Gastroesophageal sphincter (tissue), 4 donors: ENCODE results near the gene THBS3. TPM values are rescaled to one million over a fixed set of nuclear protein-coding genes. Genes with fewer than 3 reads are reported as not detected.

Experiments used
- ATAC-seq: fragments of 150-250 bp; one replicate; pipeline ENCODE4 v1.9.1; 2016; ENCODE audit warnings: mild to moderate bottlenecking, moderate library complexity
- H3K27ac ChIP-seq, 4 donors: fragments of 200-600 bp; sonication (generic) in 3 of 4; 1 replicate in 3 of 4; 2 replicates in 1 of 4; pipeline ENCODE4 v1.5.1; 2016 to 2019
- H3K27me3 ChIP-seq: fragments of 200-600 bp; sonication (generic); one replicate; pipeline ENCODE4 v1.5.1; 2019
- H3K36me3 ChIP-seq, 2 donors: fragments of 200-600 bp; sonication (generic); one replicate each; pipeline ENCODE4 v1.5.1; 2019; ENCODE audit warnings: control low read depth in 1 of 2
- H3K4me1 ChIP-seq, 3 donors: fragments of 200-600 bp; sonication (generic); 1 replicate in 2 of 3; 2 replicates in 1 of 3; pipeline ENCODE4 v1.5.1; 2016 to 2019; ENCODE audit warnings: control low read depth in 2 of 3
- H3K4me3 ChIP-seq, 2 donors: fragments of 200-600 bp; sonication (generic); one replicate each; pipeline ENCODE4 v1.5.1; 2019; ENCODE audit warnings: mild to moderate bottlenecking in 1 of 2, moderate library complexity in 1 of 2
- H3K9me3 ChIP-seq, 3 donors: fragments of 200-600 bp; sonication (generic); one replicate each; pipeline ENCODE4 v1.5.1; 2017 to 2019; ENCODE audit warnings: control low read depth in 2 of 3
- EP300 ChIP-seq: sonication (generic); formaldehyde crosslinking; IDR thresholded peaks from one replicate; pipeline ENCODE4 v1.6.1; 2017; ENCODE audit warnings: antibody characterized with exemption, mild to moderate bottlenecking
- POLR2A ChIP-seq, 2 donors: fragments of 450-650 bp; IDR thresholded peaks; one replicate each; pipeline ENCODE4 v1.6.1; 2017; ENCODE audit warnings: antibody characterized with exemption in 2 of 2, mild to moderate bottlenecking in 2 of 2, moderate library complexity in 1 of 2
- POLR2AphosphoS5 ChIP-seq: sonication (generic); formaldehyde crosslinking; IDR thresholded peaks from one replicate; pipeline ENCODE4 v1.6.1; 2017; ENCODE audit warnings: antibody characterized with exemption
- WGBS, 2 donors: methylation state at CpG; one replicate each; pipeline ENCODE4 v1.1.5; 2018; ENCODE audit warnings: low coverage in 1 of 2; 5-methylcytosine and 5-hydroxymethylcytosine counted together
- total RNA-seq, 4 donors: library from RNA; depleted of rRNA; stranded (reverse); fragments of >200 nt; gene quantifications; one replicate each; pipeline ENCODE4 v1.1.0, GENCODE V29; 2016
- TF ChIP-seq, protein P1 (sequence below), 4 experiments: fragments of 200-600 bp in 2 of 4; fragments of 450-650 bp in 2 of 4; sonication (generic) in 1 of 4; IDR thresholded peaks; one replicate each; pipeline ENCODE4 v1.5.1; 2017 to 2019; ENCODE audit warnings: antibody characterized with exemption in 4 of 4, mild to moderate bottlenecking in 2 of 4, moderate library complexity in 2 of 4

THBS3 gene
- total RNA-seq, 4 donors from 2014 or later, result 17.9 to 25.6 (median 20.1) TPM

GRCh38 chr1:155198547-155198906 is 9.2 kb downstream of the THBS3 start:
- TF ChIP-seq, protein P1, sequence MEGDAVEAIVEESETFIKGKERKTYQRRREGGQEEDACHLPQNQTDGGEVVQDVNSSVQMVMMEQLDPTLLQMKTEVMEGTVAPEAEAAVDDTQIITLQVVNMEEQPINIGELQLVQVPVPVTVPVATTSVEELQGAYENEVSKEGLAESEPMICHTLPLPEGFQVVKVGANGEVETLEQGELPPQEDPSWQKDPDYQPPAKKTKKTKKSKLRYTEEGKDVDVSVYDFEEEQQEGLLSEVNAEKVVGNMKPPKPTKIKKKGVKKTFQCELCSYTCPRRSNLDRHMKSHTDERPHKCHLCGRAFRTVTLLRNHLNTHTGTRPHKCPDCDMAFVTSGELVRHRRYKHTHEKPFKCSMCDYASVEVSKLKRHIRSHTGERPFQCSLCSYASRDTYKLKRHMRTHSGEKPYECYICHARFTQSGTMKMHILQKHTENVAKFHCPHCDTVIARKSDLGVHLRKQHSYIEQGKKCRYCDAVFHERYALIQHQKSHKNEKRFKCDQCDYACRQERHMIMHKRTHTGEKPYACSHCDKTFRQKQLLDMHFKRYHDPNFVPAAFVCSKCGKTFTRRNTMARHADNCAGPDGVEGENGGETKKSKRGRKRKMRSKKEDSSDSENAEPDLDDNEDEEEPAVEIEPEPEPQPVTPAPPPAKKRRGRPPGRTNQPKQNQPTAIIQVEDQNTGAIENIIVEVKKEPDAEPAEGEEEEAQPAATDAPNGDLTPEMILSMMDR (IDR thresholded peaks at IDR 0.05), result no peak
- no peak for TF ChIP-seq POLR2A (IDR thresholded peaks at IDR 0.05)
- no peak for TF ChIP-seq EP300
- TF ChIP-seq POLR2AphosphoS5, result no peak
- Histone ChIP-seq H3K4me3 (no peak overlapping the region), H3K9me3 (no peaks in the 10 kb centered on the region), H3K27me3 (no peaks in the 10 kb centered on the region), H3K36me3 (peaks cover 0 to 60% of the 10 kb centered on the region in 2 donors), H3K4me1 (peaks cover 0 to 37% (median 8%) of the 10 kb centered on the region in 3 donors), H3K27ac (no peak overlapping the region)
- WGBS, 2 donors, result 40 to 79% methylated on average over 1 to 2 of the region's 3 CpGs
- ATAC-seq, result no peak

GRCh38 chr1:155197901-155198546 is 9.7 kb downstream of the THBS3 start:
- no peak for ATAC-seq
- Histone ChIP-seq H3K4me3 (no peak overlapping the region), H3K9me3 (no peaks in the 10 kb centered on the region), H3K27ac (peak overlapping the region in 1 of 4 donors; percentile 51), H3K4me1 (peaks cover 0 to 42% (median 12%) of the 10 kb centered on the region in 3 donors), H3K27me3 (no peaks in the 10 kb centered on the region), H3K36me3 (peaks cover 0 to 60% of the 10 kb centered on the region in 2 donors)
- 79 to 93% methylated on average over 2 of the region's 15 CpGs for WGBS, 2 donors
- TF ChIP-seq, protein P1 (IDR thresholded peaks at IDR 0.05), result no peak
- no peak for TF ChIP-seq EP300
- no peak for TF ChIP-seq POLR2AphosphoS5
- no peak for TF ChIP-seq POLR2A (IDR thresholded peaks at IDR 0.05)

GRCh38 chr1:155196893-155197638 is 10.6 kb downstream of the THBS3 start:
- Histone ChIP-seq H3K27ac (peak overlapping the region in 3 of 4 donors; percentile 6 to 94 (median 91)), H3K4me3 (no peak overlapping the region), H3K4me1 (peaks cover 0 to 51% (median 17%) of the 10 kb centered on the region in 3 donors), H3K36me3 (peaks cover 0 to 51% of the 10 kb centered on the region in 2 donors), H3K27me3 (no peaks in the 10 kb centered on the region), H3K9me3 (no peaks in the 10 kb centered on the region)
- TF ChIP-seq EP300, result no peak
- TF ChIP-seq POLR2AphosphoS5, result no peak
- no peak for TF ChIP-seq POLR2A (IDR thresholded peaks at IDR 0.05)
- TF ChIP-seq, protein P1 (IDR thresholded peaks at IDR 0.05), result no peak
- 67 to 85% methylated on average over 5 to 10 of the region's 20 CpGs for WGBS, 2 donors
- ATAC-seq, result no peak

DNA sequence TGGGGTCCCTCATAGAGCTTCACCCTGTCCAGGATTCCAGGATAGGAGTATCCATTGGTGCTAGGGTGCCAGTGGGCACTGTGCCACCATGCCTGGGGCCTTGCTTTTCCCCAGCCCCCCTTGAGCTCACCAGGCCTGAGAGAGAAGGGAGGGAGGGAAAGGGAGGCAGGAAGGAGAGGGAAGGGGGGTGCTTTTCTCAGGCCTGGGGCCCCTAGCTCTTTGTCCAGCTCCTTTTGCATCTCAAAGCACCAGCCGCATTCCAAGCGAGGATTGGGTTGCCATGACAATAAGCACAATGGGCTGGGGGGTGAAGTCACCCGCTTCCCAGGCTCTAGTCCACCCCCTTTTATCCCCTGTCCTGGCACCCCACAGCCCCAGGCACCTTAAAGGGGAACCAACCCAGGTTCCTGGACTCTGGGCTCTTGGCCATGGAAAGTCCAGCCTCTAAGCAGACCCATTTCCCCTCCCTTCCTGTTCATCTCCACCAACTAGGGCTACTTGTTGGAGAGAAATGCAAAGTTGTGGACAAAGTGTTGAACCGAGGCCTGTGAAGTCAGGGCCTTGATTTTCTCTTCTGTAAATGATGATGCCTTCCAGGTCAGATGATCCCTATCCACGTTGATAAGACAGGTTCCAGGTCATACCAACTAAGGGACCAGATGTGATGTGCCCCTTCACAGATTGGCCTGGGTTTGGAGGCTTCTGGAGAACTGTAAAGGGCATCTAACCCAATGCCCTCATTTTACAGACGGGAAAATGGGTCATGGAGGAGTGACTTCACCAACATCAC is 11.4 kb downstream of the THBS3 start:
- ATAC-seq, result no peak
- TF ChIP-seq EP300 (no peak), POLR2A (IDR thresholded peaks at IDR 0.05) (no peak), POLR2AphosphoS5 (no peak)
- TF ChIP-seq, protein P1 (IDR thresholded peaks at IDR 0.05), result no peak
- Histone ChIP-seq H3K27ac (peak overlapping the region in 3 of 4 donors; percentile 91 to 94 (median 93)), H3K36me3 (peaks cover 0 to 44% of the 10 kb centered on the region in 2 donors), H3K4me1 (peaks cover 0 to 55% (median 17%) of the 10 kb centered on the region in 3 donors), H3K9me3 (no peaks in the 10 kb centered on the region), H3K27me3 (no peaks in the 10 kb centered on the region), H3K4me3 (peak overlapping the region in 1 of 2 donors; percentile 74)
- 67% methylated on average over 1 of the region's 6 CpGs; no CpG with 5 or more reads in 1 of the 2 donors for WGBS, 2 donors
